A549 (cell line): ENCODE results near the gene ATP10A. TPM values are rescaled to one million over a fixed set of nuclear protein-coding genes. Genes with fewer than 3 reads are reported as not detected.

Experiments
- ATAC-seq, 2 experiments: fragments of 200-7000 bp in 1 of 2; fragments of >200 bp in 1 of 2; cut with Nextera tagmentation in 1 of 2; cut with Tn5 transposase in 1 of 2; 3 replicates each; pipeline versions ENCODE4 v1.8.0 to v1.9.1; 2018 to 2020; ENCODE audit warnings: mild to moderate bottlenecking in 1 of 2, moderate library complexity in 1 of 2
- CTCF ChIA-PET: fragments of 300-600 bp; sonication (Branson Sonifier 250); formaldehyde crosslinking; extraction: SDS; loops from one replicate; lab custom pipeline; 2021; ENCODE audit warnings: antibody characterized with exemption, inconsistent platforms; lab: Yijun Ruan, JAX
- POLR2A ChIA-PET: fragments of 350-600 bp; formaldehyde crosslinking; extraction: SDS; loops from one replicate; lab custom pipeline; 2021; ENCODE audit warnings: antibody characterized with exemption, inconsistent platforms; lab: Yijun Ruan, JAX
- DNase-seq, 2 experiments: peaks; one replicate each; pipeline versions ENCODE4 v3.0.0 to v3.0.0-alpha.2; 2011 to 2016; ENCODE audit warnings: low read depth in 1 of 2, low spot score in 1 of 2
- FAIRE-seq: peaks from 2 replicates; lab custom pipeline; 2011; peaks lifted over from hg19 to GRCh38; lab: Jason Lieb, UNC
- H3K27ac ChIP-seq, 2 experiments: fragments of >200 bp; sonication (Bioruptor Twin); formaldehyde crosslinking; 3 replicates each; pipeline ENCODE4 v1.5.1; 2016 to 2017
- H3K4me1 ChIP-seq: fragments of >200 bp; sonication (Bioruptor Twin); formaldehyde crosslinking; 3 replicates; pipeline ENCODE4 v1.6.1; 2016
- H3K4me2 ChIP-seq: fragments of >200 bp; sonication (Bioruptor Twin); formaldehyde crosslinking; 3 replicates; pipeline ENCODE4 v1.6.1; 2016
- H3K4me3 ChIP-seq: fragments of >200 bp; sonication (Bioruptor Twin); formaldehyde crosslinking; 3 replicates; pipeline ENCODE4 v1.5.1; 2016
- H3K9me3 ChIP-seq: fragments of >200 bp; sonication (Bioruptor Twin); formaldehyde crosslinking; 3 replicates; pipeline ENCODE4 v1.6.1; 2016
- BHLHE40 ChIP-seq: IDR thresholded peaks from 2 replicates; pipeline ENCODE4 v1.6.1; 2012; ENCODE audit warnings: low read depth, low read length, inconsistent platforms
- CHD4 ChIP-seq: fragments of 200-600 bp; sonication (generic); IDR thresholded peaks from 2 replicates; pipeline ENCODE4 v1.6.1; 2016; ENCODE audit warnings: antibody characterized with exemption, mild to moderate bottlenecking, borderline replicate concordance
- EHF ChIP-seq: fragments of 250-450 bp; sonication (Bioruptor Pico); IDR thresholded peaks from 2 replicates; pipeline ENCODE4 v1.5.0; 2020; ENCODE audit warnings: mild to moderate bottlenecking
- ESRRA ChIP-seq: fragments of 150-350 bp; IDR thresholded peaks from 2 replicates; pipeline ENCODE4 v1.6.1; 2014; ENCODE audit warnings: mild to moderate bottlenecking, low read length, borderline replicate concordance
- FOXS1 ChIP-seq: fragments of 250-450 bp; sonication (Bioruptor Pico); IDR thresholded peaks from 2 replicates; pipeline ENCODE4 v1.5.0; 2020; ENCODE audit warnings: mild to moderate bottlenecking, moderate library complexity
- HDAC2 ChIP-seq: fragments of 200-600 bp; sonication (generic); IDR thresholded peaks from 2 replicates; pipeline ENCODE4 v1.6.1; 2016
- HEYL ChIP-seq: fragments of 250-450 bp; sonication (Bioruptor Pico); IDR thresholded peaks from 2 replicates; pipeline ENCODE4 v1.8.0; 2021; ENCODE audit warnings: mild to moderate bottlenecking, moderate library complexity
- KDM1A ChIP-seq: fragments of 200-600 bp; sonication (generic); IDR thresholded peaks from 2 replicates; pipeline ENCODE4 v1.6.1; 2016; ENCODE audit warnings: low read depth, mild to moderate bottlenecking
- KDM5A ChIP-seq: fragments of 200-600 bp; sonication (generic); IDR thresholded peaks from 2 replicates; pipeline ENCODE4 v1.6.1; 2016; ENCODE audit warnings: antibody characterized with exemption, mild to moderate bottlenecking
- MAFK ChIP-seq: fragments of 450-650 bp; IDR thresholded peaks from 2 replicates; pipeline ENCODE4 v1.6.1; 2014; ENCODE audit not compliant: partially characterized antibody
- MAZ ChIP-seq: fragments of 150-350 bp; IDR thresholded peaks from 2 replicates; pipeline ENCODE4 v1.6.1; 2014; ENCODE audit warnings: antibody characterized with exemption, low read depth, low read length, borderline replicate concordance
- PHF8 ChIP-seq: fragments of 200-600 bp; sonication (generic); IDR thresholded peaks from 2 replicates; pipeline ENCODE4 v1.6.1; 2016; ENCODE audit warnings: low read depth, mild to moderate bottlenecking, antibody characterized with exemption, moderate library complexity, borderline replicate concordance
- POLR2A ChIP-seq: IDR thresholded peaks from 2 replicates; pipeline ENCODE4 v1.6.1; 2012; ENCODE audit warnings: mild to moderate bottlenecking, low read length
- POLR2AphosphoS2 ChIP-seq: conservative IDR thresholded peaks from 2 replicates; pipeline ENCODE4 v1.6.1; 2012; ENCODE audit warnings: low read length, improper control_type of control experiment, inconsistent platforms
- RAD21 ChIP-seq, 2 experiments: fragments of >200 bp in 1 of 2; sonication (Bioruptor Twin) in 1 of 2; formaldehyde crosslinking in 1 of 2; IDR thresholded peaks in 1 of 2; conservative IDR thresholded peaks in 1 of 2; 2 replicates in 1 of 2; 3 replicates in 1 of 2; pipeline ENCODE4 v1.6.1; 2012 to 2018; ENCODE audit warnings: inconsistent platforms in 1 of 2
- SREBF2 ChIP-seq: fragments of 450-650 bp; IDR thresholded peaks from 2 replicates; pipeline ENCODE4 v1.6.1; 2014; ENCODE audit warnings: mild to moderate bottlenecking, moderate library complexity
- TFCP2L1 ChIP-seq: fragments of 250-450 bp; sonication (Bioruptor Pico); IDR thresholded peaks from 2 replicates; pipeline ENCODE4 v1.5.0; 2021; ENCODE audit warnings: mild to moderate bottlenecking
- ZFP36 ChIP-seq: fragments of 450-650 bp; IDR thresholded peaks from 2 replicates; pipeline ENCODE4 v1.6.1; 2014; ENCODE audit warnings: borderline replicate concordance; ENCODE audit not compliant: partially characterized antibody
- ZSCAN20 ChIP-seq: fragments of 250-450 bp; sonication (Bioruptor Pico); IDR thresholded peaks from 2 replicates; pipeline ENCODE4 v1.8.0; 2022; ENCODE audit warnings: mild to moderate bottlenecking, moderate library complexity
- WGBS: methylation state at CpG from one replicate; pipeline ENCODE4 v1.1.6; 2017; ENCODE audit errors: missing lambda C conversion rate; 5-methylcytosine and 5-hydroxymethylcytosine counted together
- polyA plus RNA-seq, 4 experiments: library from polyadenylated mRNA; depleted of rRNA in 3 of 4; stranded (reverse); fragments of >200 nt; fragmentation: RNase III in 1 of 4; extraction: RNeasy Plus Mini Kit Qiagen cat#74134 plus additional on column Dnase treatment in 1 of 4; gene quantifications; 2 replicates in 3 of 4; 3 replicates in 1 of 4; pipeline ENCODE4 v1.2.3, GENCODE V29; 2011 to 2017
- TF ChIP-seq, protein P1 (sequence below): fragments of 150-350 bp; IDR thresholded peaks from 2 replicates; pipeline ENCODE4 v1.6.1; 2014; ENCODE audit warnings: low read depth, mild to moderate bottlenecking, low read length
- TF ChIP-seq, protein P2 (sequence below): fragments of 450-650 bp; IDR thresholded peaks from 2 replicates; pipeline ENCODE4 v1.6.1; 2014; ENCODE audit warnings: antibody characterized with exemption
- TF ChIP-seq, protein P3 (sequence below): IDR thresholded peaks from 2 replicates; pipeline ENCODE4 v1.6.1; 2012
- TF ChIP-seq, protein P4 (sequence below): fragments of 250-450 bp; sonication (Bioruptor Pico); IDR thresholded peaks from 2 replicates; pipeline ENCODE4 v1.5.0; 2021; ENCODE audit warnings: mild to moderate bottlenecking, moderate library complexity, borderline replicate concordance
- TF ChIP-seq, protein P5 (sequence below): fragments of >200 bp; sonication (Bioruptor Twin); formaldehyde crosslinking; IDR thresholded peaks from 2 replicates; pipeline ENCODE4 v1.6.1; 2016
- TF ChIP-seq, protein P6 (sequence below): fragments of 250-450 bp; sonication (Bioruptor Pico); IDR thresholded peaks from 2 replicates; pipeline ENCODE4 v1.5.0; 2020; ENCODE audit warnings: low read depth, mild to moderate bottlenecking, moderate library complexity

The ATP10A gene
- polyA plus RNA-seq, 2 of the 4 experiments (the other 2 are of a cell fraction), result 5.9 to 7.6 TPM

DNA sequence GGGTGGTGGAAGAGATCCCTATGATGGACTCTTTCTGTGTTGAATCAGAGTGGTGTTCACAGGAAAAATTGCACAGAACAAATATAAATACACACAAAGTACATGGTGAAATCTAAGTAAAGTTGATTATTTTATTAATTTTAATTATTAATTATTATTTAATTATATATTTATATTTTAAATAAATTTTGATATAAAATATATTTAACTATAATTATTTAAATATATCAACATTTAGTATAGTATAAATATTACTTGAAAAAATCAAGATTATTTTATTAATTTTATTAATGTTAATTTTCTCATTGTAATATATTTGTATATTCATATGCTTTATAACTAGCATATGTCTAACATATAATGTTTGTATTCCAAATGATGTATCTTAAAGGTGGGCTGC, 11.3 kb upstream of the ATP10A start:
- H3K4me2 ChIP-seq, result no peak overlapping the region
- no peaks in the 10 kb centered on the region for H3K9me3 ChIP-seq
- FAIRE-seq, result no peak
- no peak overlapping the region for H3K4me3 ChIP-seq
- POLR2A ChIA-PET, result no interaction called here
- H3K4me1 ChIP-seq, result peaks cover 21% of the 10 kb centered on the region
- CTCF ChIA-PET, result no interaction called here
- no peak for DNase-seq
- H3K27ac ChIP-seq, result no peak overlapping the region
- no peak for TF ChIP-seq ZSCAN20 (CRISPR knock-in tag)
- TF ChIP-seq KDM1A, result no peak
- TF ChIP-seq, protein P1, sequence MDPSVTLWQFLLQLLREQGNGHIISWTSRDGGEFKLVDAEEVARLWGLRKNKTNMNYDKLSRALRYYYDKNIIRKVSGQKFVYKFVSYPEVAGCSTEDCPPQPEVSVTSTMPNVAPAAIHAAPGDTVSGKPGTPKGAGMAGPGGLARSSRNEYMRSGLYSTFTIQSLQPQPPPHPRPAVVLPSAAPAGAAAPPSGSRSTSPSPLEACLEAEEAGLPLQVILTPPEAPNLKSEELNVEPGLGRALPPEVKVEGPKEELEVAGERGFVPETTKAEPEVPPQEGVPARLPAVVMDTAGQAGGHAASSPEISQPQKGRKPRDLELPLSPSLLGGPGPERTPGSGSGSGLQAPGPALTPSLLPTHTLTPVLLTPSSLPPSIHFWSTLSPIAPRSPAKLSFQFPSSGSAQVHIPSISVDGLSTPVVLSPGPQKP, result no peak
- TF ChIP-seq CHD4, result no peak
- TF ChIP-seq TFCP2L1 (CRISPR knock-in tag), result no peak
- TF ChIP-seq HEYL (CRISPR knock-in tag), result no peak
- TF ChIP-seq, protein P2, sequence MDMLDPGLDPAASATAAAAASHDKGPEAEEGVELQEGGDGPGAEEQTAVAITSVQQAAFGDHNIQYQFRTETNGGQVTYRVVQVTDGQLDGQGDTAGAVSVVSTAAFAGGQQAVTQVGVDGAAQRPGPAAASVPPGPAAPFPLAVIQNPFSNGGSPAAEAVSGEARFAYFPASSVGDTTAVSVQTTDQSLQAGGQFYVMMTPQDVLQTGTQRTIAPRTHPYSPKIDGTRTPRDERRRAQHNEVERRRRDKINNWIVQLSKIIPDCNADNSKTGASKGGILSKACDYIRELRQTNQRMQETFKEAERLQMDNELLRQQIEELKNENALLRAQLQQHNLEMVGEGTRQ, result no peak
- no peak for TF ChIP-seq RAD21 (conservative IDR thresholded peaks at IDR 0.05 in 1 of 2, IDR thresholded peaks at IDR 0.05 in 1 of 2)
- no peak for TF ChIP-seq MAZ
- TF ChIP-seq, protein P3, sequence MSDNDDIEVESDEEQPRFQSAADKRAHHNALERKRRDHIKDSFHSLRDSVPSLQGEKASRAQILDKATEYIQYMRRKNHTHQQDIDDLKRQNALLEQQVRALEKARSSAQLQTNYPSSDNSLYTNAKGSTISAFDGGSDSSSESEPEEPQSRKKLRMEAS, result no peak
- no peak for TF ChIP-seq EHF (CRISPR knock-in tag)
- TF ChIP-seq, protein P4, sequence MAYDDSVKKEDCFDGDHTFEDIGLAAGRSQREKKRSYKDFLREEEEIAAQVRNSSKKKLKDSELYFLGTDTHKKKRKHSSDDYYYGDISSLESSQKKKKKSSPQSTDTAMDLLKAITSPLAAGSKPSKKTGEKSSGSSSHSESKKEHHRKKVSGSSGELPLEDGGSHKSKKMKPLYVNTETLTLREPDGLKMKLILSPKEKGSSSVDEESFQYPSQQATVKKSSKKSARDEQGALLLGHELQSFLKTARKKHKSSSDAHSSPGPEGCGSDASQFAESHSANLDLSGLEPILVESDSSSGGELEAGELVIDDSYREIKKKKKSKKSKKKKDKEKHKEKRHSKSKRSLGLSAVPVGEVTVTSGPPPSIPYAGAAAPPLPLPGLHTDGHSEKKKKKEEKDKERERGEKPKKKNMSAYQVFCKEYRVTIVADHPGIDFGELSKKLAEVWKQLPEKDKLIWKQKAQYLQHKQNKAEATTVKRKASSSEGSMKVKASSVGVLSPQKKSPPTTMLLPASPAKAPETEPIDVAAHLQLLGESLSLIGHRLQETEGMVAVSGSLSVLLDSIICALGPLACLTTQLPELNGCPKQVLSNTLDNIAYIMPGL (CRISPR knock-in tag), result no peak
- TF ChIP-seq HDAC2, result no peak
- TF ChIP-seq MAFK, result no peak
- TF ChIP-seq ESRRA, result no peak
- no peak for ATAC-seq

DNA sequence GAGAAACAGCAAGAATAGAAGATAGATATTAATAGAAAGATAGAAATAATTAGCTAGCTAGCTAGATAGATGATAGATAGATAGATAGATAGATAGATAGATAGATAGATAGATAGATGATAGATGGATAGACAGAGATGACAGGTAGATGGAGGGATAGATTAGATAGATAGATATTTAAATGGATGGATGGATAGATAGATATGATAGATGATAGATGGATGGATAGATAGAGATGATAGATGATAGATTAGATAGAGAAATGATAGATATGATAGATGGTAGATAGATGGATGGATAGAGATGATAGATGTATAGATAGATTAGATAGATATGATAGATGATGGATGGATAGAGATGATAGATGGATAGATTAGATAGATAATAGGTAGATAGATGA, 8.3 kb upstream of the ATP10A start:
- no peak overlapping the region for H3K4me2 ChIP-seq
- POLR2A ChIA-PET, result no interaction called here
- peaks cover 4% of the 10 kb centered on the region; the same call in 2 of the 3 replicates for H3K4me1 ChIP-seq
- no peaks in the 10 kb centered on the region for H3K9me3 ChIP-seq
- no peak overlapping the region for H3K27ac ChIP-seq
- no peak for DNase-seq
- CTCF ChIA-PET, result no interaction called here
- H3K4me3 ChIP-seq, result no peak overlapping the region
- ATAC-seq, result no peak
- no peak for FAIRE-seq
- TF ChIP-seq FOXS1 (CRISPR knock-in tag) (no peak), PHF8 (no peak), ZFP36 (no peak), KDM1A (no peak), KDM5A (no peak), SREBF2 (no peak)

DNA sequence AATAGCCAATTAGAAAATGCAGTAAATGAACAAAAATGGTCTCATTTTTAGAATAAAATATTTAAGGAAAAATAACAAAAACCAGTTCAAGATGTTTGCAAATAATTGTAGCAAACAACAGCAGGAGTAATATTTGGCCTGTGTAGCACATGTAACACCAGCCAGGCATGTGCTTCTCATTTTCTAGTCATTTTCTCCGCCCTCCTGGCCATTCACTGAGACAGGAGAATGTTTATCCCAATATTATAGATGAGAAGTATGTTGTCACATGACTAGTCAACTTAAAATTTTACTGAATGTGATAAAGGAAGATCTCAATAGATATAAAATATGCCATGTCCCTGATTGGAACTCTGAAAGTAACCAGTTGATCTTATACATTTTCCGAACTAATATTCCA, 7.8 kb upstream of the ATP10A start:
- ChIA-PET POLR2A (no interaction called here), CTCF (no interaction called here)
- FAIRE-seq, result no peak
- Histone ChIP-seq H3K9me3 (no peaks in the 10 kb centered on the region), H3K4me3 (no peak overlapping the region), H3K4me1 (no peaks in the 10 kb centered on the region), H3K4me2 (no peak overlapping the region), H3K27ac (no peak overlapping the region)
- DNase-seq, result no peak
- no peak for ATAC-seq
- 88% methylated on average over 2 of the region's 2 CpGs for WGBS
- TF ChIP-seq TFCP2L1 (CRISPR knock-in tag) (no peak), POLR2AphosphoS2 (no peak), BHLHE40 (no peak), RAD21 (conservative IDR thresholded peaks at IDR 0.05 in 1 of 2, IDR thresholded peaks at IDR 0.05 in 1 of 2) (no peak), POLR2A (no peak)
- TF ChIP-seq, protein P5, sequence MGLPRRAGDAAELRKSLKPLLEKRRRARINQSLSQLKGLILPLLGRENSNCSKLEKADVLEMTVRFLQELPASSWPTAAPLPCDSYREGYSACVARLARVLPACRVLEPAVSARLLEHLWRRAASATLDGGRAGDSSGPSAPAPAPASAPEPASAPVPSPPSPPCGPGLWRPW, result no peak
- TF ChIP-seq, protein P6, sequence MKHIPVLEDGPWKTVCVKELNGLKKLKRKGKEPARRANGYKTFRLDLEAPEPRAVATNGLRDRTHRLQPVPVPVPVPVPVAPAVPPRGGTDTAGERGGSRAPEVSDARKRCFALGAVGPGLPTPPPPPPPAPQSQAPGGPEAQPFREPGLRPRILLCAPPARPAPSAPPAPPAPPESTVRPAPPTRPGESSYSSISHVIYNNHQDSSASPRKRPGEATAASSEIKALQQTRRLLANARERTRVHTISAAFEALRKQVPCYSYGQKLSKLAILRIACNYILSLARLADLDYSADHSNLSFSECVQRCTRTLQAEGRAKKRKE (CRISPR knock-in tag), result no peak
- TF ChIP-seq, protein P4 (CRISPR knock-in tag), result no peak
- TF ChIP-seq, protein P1, result no peak
